COLO668 (cell line): Measurements from ENCODE around the gene S100B.
"Not testable (repeated sequence)": the region's sequence is repeated elsewhere in the genome, so short reads cannot be mapped to it uniquely, and the experiment has no call there.

Source experiments
- DNase-seq: peaks from one replicate; lab custom pipeline; 2025; ENCODE audit not compliant: unreplicated experiment; lab: John Stamatoyannopoulos, UW

The S100B gene

GRCh38 chr21:46604975-46605766 is at the start of gene S100B:
TSS of gene S100B (minus strand) at chr21:46605082. CDS start at chr21:46602415, 2,667 bp downstream.
- no peak for DNase-seq

- DNase-seq, result no peak
These were observed 46.2 kb upstream of the S100B start for GRCh38 chr21:46651121-46651520.

- no peak for DNase-seq
These were observed 45.7 kb upstream of the S100B start for GRCh38 chr21:46650476-46651098.

- DNase-seq, result no peak
These were observed 44.5 kb upstream of the S100B start for GRCh38 chr21:46649356-46649755.

GRCh38 chr21:46648539-46648938 is 43.7 kb upstream of the S100B start:
- no peak for DNase-seq

GRCh38 chr21:46646541-46647154 is 41.8 kb upstream of the S100B start:
- DNase-seq, result no peak

GRCh38 chr21:46645840-46646239 is 41.0 kb upstream of the S100B start:
- DNase-seq, result no peak

GRCh38 chr21:46643379-46644177 is 38.7 kb upstream of the S100B start:
- no peak for DNase-seq

- DNase-seq, result no peak
These were observed 36.8 kb upstream of the S100B start for GRCh38 chr21:46641656-46642055.

GRCh38 chr21:46639489-46640386 is 34.9 kb upstream of the S100B start:
- no peak for DNase-seq

- DNase-seq, result no peak
These were observed 33.3 kb upstream of the S100B start for GRCh38 chr21:46637952-46638746.

GRCh38 chr21:46636550-46637285 is 31.8 kb upstream of the S100B start:
- DNase-seq, result no peak

- DNase-seq, result no peak
These were observed 31.3 kb upstream of the S100B start for GRCh38 chr21:46636181-46636512.

GRCh38 chr21:46635324-46636180 is 30.7 kb upstream of the S100B start, which contains the start of gene PRMT2:
TSS of gene PRMT2 (plus strand) at chr21:46635674. CDS start at chr21:46636952, 1,278 bp downstream.
- peak; percentile 98 for DNase-seq

- DNase-seq, result peak; percentile 63
These were observed 30.1 kb upstream of the S100B start for GRCh38 chr21:46634966-46635323.

GRCh38 chr21:46634427-46634826 is 29.5 kb upstream of the S100B start:
- DNase-seq, result no peak

GRCh38 chr21:46633566-46633965 is 28.7 kb upstream of the S100B start:
- DNase-seq, result no peak

GRCh38 chr21:46630915-46631314 is 26.0 kb upstream of the S100B start:
- not testable (repeated sequence) for DNase-seq
